Measurements from ENCODE around the gene CELF6.

The CELF6 gene

DNA sequence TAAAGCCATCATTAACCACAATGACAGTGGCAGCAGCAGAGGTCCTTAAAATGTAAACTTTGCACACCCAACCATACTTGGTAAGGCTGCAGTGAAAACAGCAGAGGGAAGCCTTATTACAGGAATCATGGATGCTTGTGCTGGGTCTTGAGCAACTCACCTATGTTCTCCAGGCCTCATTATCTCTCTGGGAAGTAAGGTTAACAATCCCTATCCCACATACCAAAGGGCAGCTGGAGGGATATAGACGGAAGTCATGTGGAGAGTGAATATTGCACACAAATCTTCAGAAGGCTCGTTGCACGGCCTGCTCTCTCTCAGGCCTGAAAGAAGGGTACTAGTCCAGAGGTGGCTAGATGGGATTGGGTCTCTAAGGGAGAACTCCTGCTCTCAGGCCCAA is 25.8 kb upstream of the CELF6 start:
- TF ChIP-seq, protein P1, sequence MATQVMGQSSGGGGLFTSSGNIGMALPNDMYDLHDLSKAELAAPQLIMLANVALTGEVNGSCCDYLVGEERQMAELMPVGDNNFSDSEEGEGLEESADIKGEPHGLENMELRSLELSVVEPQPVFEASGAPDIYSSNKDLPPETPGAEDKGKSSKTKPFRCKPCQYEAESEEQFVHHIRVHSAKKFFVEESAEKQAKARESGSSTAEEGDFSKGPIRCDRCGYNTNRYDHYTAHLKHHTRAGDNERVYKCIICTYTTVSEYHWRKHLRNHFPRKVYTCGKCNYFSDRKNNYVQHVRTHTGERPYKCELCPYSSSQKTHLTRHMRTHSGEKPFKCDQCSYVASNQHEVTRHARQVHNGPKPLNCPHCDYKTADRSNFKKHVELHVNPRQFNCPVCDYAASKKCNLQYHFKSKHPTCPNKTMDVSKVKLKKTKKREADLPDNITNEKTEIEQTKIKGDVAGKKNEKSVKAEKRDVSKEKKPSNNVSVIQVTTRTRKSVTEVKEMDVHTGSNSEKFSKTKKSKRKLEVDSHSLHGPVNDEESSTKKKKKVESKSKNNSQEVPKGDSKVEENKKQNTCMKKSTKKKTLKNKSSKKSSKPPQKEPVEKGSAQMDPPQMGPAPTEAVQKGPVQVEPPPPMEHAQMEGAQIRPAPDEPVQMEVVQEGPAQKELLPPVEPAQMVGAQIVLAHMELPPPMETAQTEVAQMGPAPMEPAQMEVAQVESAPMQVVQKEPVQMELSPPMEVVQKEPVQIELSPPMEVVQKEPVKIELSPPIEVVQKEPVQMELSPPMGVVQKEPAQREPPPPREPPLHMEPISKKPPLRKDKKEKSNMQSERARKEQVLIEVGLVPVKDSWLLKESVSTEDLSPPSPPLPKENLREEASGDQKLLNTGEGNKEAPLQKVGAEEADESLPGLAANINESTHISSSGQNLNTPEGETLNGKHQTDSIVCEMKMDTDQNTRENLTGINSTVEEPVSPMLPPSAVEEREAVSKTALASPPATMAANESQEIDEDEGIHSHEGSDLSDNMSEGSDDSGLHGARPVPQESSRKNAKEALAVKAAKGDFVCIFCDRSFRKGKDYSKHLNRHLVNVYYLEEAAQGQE (IDR thresholded peaks at IDR 0.05; ENCODE audit: insufficient read depth in 1 of 2, low read depth in 2 of 2, low read length in 2 of 2) = no peak
- no peak for TF ChIP-seq TAF1 (IDR thresholded peaks at IDR 0.05; ENCODE audit: borderline replicate concordance, insufficient read depth, low read length)
- no peak for TF ChIP-seq POLR2AphosphoS5 (IDR thresholded peaks at IDR 0.05; ENCODE audit: low read depth, low read length)
- no peak for TF ChIP-seq SIN3A (IDR thresholded peaks at IDR 0.05; ENCODE audit: borderline replicate concordance, insufficient read depth, low read length)
- no peak for TF ChIP-seq FOXP2 (optimal IDR thresholded peaks at IDR 0.05; ENCODE audit: borderline replicate concordance, extremely low read depth, extremely low read length, insufficient read depth)

DNA sequence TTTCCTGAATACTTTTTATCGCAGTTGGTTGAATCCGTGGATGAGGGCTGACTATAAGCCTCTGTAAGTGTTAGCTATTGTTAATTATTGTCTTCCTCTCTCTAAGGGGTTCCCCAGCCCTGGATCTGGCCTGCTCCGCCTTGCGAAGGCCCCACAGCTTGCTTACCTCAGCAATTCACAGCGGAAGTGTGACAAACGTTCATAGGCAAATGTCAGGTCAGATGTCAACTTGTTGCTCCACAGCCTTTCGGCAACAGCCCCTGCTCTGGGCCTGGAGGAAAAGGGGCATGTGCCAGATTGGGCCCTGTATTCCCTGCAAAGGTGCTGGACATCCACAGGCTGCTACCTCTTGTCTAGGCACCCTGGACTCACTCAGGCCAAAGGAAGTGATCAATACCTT is 25.3 kb upstream of the CELF6 start:
- TF ChIP-seq SIN3A (IDR thresholded peaks at IDR 0.05; ENCODE audit: borderline replicate concordance, insufficient read depth, low read length) = no peak
- TF ChIP-seq FOXP2 (optimal IDR thresholded peaks at IDR 0.05; ENCODE audit: borderline replicate concordance, extremely low read depth, extremely low read length, insufficient read depth) = no peak
- TF ChIP-seq, protein P1 (IDR thresholded peaks at IDR 0.05; ENCODE audit: insufficient read depth in 1 of 2, low read depth in 2 of 2, low read length in 2 of 2) = no peak
- no peak for TF ChIP-seq TAF1 (IDR thresholded peaks at IDR 0.05; ENCODE audit: borderline replicate concordance, insufficient read depth, low read length)
- TF ChIP-seq POLR2AphosphoS5 (IDR thresholded peaks at IDR 0.05; ENCODE audit: low read depth, low read length) = no peak

DNA sequence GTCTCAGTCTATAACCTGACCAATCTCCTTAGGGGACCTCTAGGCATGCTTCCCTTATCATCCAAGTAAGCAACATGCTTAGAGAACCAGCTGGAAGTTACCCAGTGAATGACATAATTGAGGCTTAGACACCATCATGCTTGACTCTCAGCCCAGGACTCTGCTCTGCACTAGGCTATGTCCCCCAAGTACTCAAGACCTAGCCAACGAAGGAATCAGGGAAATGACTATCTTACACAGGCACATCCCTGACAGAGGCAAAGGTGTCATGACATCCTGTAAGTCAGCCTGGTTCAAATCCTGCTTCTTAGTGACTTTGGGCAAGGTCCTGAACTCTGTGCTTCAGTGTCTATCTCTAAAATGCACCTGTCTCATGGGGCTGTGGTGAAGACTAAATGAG is 24.6 kb upstream of the CELF6 start:
- TF ChIP-seq SIN3A (IDR thresholded peaks at IDR 0.05; ENCODE audit: borderline replicate concordance, insufficient read depth, low read length) = no peak
- TF ChIP-seq, protein P1 (IDR thresholded peaks at IDR 0.05; ENCODE audit: insufficient read depth in 1 of 2, low read depth in 2 of 2, low read length in 2 of 2) = no peak
- no peak for TF ChIP-seq FOXP2 (optimal IDR thresholded peaks at IDR 0.05; ENCODE audit: borderline replicate concordance, extremely low read depth, extremely low read length, insufficient read depth)
- TF ChIP-seq TAF1 (IDR thresholded peaks at IDR 0.05; ENCODE audit: borderline replicate concordance, insufficient read depth, low read length) = no peak
- TF ChIP-seq POLR2AphosphoS5 (IDR thresholded peaks at IDR 0.05; ENCODE audit: low read depth, low read length) = no peak

DNA sequence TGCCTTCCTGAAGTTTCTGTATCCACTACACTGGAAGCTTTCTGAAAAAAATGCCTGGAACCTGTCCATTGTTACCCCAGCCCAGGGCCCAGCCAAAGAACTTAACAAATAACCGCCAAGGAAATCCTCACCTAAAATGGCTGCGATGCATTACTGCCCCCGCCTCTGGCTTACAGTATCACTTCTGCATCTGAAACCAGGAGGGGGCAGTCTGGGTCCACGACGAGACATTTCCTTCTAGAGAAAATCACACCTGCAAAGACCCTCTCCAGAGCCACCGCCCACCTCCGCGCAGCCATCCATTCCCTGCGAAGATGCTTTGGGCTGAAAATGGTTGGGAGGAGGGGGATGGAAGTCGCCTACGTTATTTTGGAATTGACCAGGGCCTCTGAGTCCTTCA is 22.4 kb upstream of the CELF6 start:
- TF ChIP-seq TAF1 (IDR thresholded peaks at IDR 0.05; ENCODE audit: borderline replicate concordance, insufficient read depth, low read length) (no peak), FOXP2 (optimal IDR thresholded peaks at IDR 0.05; ENCODE audit: borderline replicate concordance, extremely low read depth, extremely low read length, insufficient read depth) (no peak), POLR2AphosphoS5 (IDR thresholded peaks at IDR 0.05; ENCODE audit: low read depth, low read length) (no peak), SIN3A (IDR thresholded peaks at IDR 0.05; ENCODE audit: borderline replicate concordance, insufficient read depth, low read length) (no peak)
- TF ChIP-seq, protein P1 (IDR thresholded peaks at IDR 0.05; ENCODE audit: insufficient read depth in 1 of 2, low read depth in 2 of 2, low read length in 2 of 2) = no peak

DNA sequence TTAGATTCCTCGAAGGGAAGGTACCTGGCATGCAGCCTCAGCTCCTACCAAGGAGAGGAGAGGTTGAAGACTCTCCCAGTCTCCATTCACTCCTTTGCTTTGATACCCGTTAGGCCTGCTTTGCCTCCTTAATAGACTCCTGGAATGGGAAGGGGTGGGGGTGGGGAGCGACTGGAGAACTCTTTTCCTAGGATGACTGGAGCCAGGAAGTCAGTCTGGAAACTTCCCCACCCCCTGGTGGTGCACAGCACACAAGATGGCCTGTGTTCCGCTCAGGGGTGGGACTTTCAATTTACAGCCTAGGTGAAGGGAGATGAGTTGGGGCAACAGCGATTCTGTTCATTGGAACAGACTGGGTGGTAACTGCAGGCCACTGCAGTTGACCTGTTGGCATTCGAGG is 21.4 kb upstream of the CELF6 start:
- TF ChIP-seq TAF1 (IDR thresholded peaks at IDR 0.05; ENCODE audit: borderline replicate concordance, insufficient read depth, low read length) = no peak
- TF ChIP-seq POLR2AphosphoS5 (IDR thresholded peaks at IDR 0.05; ENCODE audit: low read depth, low read length) = no peak
- TF ChIP-seq SIN3A (IDR thresholded peaks at IDR 0.05; ENCODE audit: borderline replicate concordance, insufficient read depth, low read length) = no peak
- TF ChIP-seq, protein P1 (IDR thresholded peaks at IDR 0.05; ENCODE audit: insufficient read depth in 1 of 2, low read depth in 2 of 2, low read length in 2 of 2) = no peak
- TF ChIP-seq FOXP2 (optimal IDR thresholded peaks at IDR 0.05; ENCODE audit: borderline replicate concordance, extremely low read depth, extremely low read length, insufficient read depth) = no peak
